GM12891 (cell line): ENCODE measurements around the gene DACH1.

ENCODE experiments used
- DNase-seq: peaks from one replicate; pipeline ENCODE4 v3.0.0; 2011; ENCODE audit warnings: low spot score; ENCODE audit not compliant: insufficient read length
- FAIRE-seq: peaks from 2 replicates; lab custom pipeline; 2011; peaks lifted over from hg19 to GRCh38; lab: Jason Lieb, UNC
- PAX5 ChIP-seq: IDR thresholded peaks from 2 replicates; pipeline ENCODE4 v1.6.1; 2011; ENCODE audit warnings: low read length, moderate library complexity, mild to moderate bottlenecking; ENCODE audit not compliant: insufficient read depth, severe bottlenecking
- POLR2A ChIP-seq: IDR thresholded peaks from 2 replicates; pipeline ENCODE4 v1.6.1; 2011; ENCODE audit warnings: low read depth, low read length, control low read depth
- POLR2AphosphoS5 ChIP-seq: IDR thresholded peaks from 2 replicates; pipeline ENCODE4 v1.6.1; 2011; ENCODE audit warnings: low read depth, low read length, control low read depth
- POU2F2 ChIP-seq: IDR thresholded peaks from 2 replicates; pipeline ENCODE4 v1.6.1; 2011; ENCODE audit warnings: low read depth, mild to moderate bottlenecking, control low read depth, low read length, moderate library complexity
- SPI1 ChIP-seq: IDR thresholded peaks from 2 replicates; pipeline ENCODE4 v1.6.1; 2011; ENCODE audit warnings: low read depth, low read length, control low read depth
- TAF1 ChIP-seq: IDR thresholded peaks from 2 replicates; pipeline ENCODE4 v1.6.1; 2011; ENCODE audit warnings: low read depth, low read length, control low read depth

The DACH1 gene

DNA sequence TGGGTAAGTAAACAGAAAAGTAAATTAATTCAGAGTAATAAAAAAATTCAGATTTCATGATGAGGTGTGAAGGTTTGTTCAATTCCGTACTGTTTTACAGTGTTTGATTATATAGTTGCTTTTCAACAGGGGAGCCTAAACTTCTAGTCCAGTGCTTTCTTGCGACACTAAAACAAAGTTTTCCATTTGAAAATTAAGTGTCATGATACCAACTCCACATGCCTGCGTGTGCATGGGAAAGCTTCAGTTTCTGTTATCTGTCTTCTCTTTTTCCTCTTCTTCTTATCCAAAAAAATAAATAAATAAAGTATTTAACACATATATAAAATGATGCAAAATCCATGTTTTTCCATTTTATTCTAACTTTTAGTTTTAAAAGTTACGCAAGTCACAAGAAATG lies 165.3 kb downstream of the DACH1 start:
- TF ChIP-seq POLR2AphosphoS5 (no peak), POU2F2 (no peak), SPI1 (no peak), TAF1 (no peak), POLR2A (no peak), PAX5 (no peak)
- no peak for DNase-seq

DNA sequence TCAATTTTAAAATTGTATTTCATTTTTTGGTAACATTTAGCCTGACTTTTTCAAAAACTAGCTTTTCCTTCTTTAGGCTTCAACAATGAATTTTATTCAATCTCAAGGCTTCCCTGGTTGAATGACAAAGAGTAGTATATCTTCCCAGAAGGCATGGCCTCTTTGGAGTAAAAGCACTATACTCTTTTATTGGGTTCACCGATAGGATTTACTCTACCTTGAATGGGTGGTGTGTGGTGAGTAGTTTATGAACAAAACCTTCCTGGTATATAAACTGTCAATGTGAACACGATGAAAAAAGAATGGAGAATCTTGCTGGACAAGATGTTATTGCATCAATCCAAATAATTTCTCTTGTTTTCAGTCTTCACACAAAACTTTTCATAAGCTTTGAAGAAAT lies 167.7 kb downstream of the DACH1 start:
- FAIRE-seq (no peak), DNase-seq (no peak)
- TF ChIP-seq SPI1 (no peak), POU2F2 (no peak), PAX5 (no peak), POLR2A (no peak), TAF1 (no peak), POLR2AphosphoS5 (no peak)

More for the DNA sequence above, 165.3 kb downstream of the DACH1 start:
- no peak for FAIRE-seq

DNA sequence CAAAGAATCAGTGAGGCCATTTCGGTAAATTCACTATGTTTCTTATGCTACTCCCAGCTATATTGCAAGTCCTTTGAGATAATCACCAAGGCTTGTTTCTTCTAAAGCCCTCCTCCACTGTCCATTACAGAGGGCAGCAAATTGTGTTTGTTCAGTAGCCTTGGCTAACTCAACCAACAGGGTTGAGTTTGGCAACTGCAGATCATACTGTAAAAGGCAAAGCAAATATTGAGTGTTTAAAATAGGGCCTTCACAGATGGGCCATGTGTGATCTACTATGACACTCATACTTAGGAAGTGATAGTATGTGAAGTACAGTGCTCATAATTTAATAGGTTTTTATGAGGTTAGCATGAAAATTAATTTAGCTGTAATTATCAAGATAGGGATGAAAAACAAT lies 171.3 kb downstream of the DACH1 start:
- no peak for TF ChIP-seq PAX5
- no peak for TF ChIP-seq POU2F2
- TF ChIP-seq SPI1: no peak
- TF ChIP-seq POLR2AphosphoS5: no peak
- TF ChIP-seq TAF1: no peak
- TF ChIP-seq POLR2A: no peak
- DNase-seq: no peak
- FAIRE-seq: no peak

DNA sequence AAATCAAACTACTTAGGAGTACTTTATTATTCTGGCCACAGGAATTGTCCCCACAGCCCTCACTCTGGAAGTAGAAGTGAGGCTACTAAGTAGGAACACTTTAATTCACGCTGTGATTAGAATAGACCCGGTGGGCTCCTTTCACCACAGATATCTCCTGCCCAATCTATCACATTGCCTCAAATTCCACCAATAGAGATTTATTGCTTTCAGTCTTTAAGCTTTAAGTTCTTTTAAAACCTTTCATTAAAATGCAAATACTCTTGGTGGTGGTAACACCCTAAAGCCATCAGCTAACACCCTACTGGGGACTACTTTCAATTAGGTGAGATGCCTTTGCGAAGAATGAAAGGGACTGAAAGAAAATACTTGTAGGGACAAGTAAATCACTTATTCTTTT lies 181.9 kb downstream of the DACH1 start:
- TF ChIP-seq SPI1 (no peak), POLR2AphosphoS5 (no peak), PAX5 (no peak), POU2F2 (no peak), TAF1 (no peak), POLR2A (no peak)
- FAIRE-seq: no peak
- DNase-seq: no peak

DNA sequence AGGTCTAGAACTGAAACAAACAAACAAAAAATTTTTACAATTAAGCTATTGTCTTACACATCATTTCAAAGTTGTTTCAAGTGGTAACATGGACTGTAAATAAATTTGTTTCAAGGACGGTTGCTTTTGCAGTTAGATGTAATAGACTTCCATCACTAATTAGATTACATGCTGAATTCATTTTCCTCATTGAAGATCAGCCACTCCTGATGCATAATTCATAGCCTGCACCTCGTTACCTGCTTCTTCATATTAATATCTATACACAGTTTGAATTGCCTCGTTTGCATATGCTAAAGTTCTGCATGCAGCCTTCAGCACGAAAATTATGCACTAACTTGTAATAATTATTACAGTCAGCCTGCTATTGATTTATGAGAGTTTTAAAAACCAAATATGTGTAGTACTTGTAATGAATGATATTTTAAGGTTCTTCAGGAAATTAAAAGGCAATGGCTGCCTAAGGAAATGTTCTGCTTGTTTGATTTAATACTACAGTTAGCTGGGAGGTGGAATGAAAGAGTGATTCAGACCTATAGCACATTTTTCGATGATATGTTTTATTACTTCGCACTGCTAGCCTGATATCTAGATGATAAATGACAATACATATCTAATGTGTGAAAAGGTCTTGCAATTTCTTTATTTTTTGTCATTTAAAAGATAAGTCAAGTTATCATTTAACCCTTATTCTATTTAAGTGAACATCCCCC lies 184.9 kb downstream of the DACH1 start:
- FAIRE-seq: no peak
- no peak for DNase-seq
- TF ChIP-seq TAF1 (no peak), SPI1 (no peak), POLR2A (no peak), POLR2AphosphoS5 (no peak), PAX5 (no peak)

DNA sequence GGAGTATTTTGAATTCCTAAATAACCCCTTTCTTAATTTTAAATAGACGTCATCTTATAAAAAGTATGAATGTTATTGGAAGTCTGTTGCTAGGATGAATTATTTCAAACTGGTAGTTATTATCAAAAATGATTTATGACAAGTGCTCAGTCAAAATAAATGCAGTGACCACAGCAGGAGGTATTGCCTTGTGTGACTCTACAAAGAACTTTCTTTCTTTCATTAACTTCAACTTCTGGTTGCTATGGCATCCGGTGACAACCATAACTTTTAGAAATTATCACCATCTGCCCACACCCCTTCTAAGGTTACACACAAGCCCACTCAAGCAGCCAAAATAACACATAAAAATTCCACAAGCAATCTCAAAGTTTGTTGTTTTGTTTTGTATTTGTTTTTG lies 189.9 kb downstream of the DACH1 start:
- FAIRE-seq (no peak), DNase-seq (no peak)
- TF ChIP-seq POLR2A (no peak), TAF1 (no peak), POLR2AphosphoS5 (no peak)

DNA sequence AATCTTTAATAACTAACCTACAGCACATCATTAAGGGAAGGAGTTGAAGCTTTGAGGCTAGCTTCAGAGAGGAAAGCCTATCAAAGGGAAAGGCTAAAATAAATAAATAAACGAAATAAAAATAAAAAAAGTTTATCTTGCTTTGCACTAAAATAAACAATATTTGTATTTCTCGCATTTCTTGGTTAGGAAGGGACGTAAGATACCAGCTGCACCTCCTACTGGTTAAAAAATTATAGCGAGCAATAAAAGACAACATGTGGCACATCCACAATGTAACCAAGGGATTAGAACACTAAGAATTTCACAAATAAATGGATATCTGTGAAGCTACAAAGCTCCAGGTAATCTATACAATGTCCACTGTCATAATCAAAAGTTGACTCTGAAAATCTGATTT lies 194.5 kb downstream of the DACH1 start:
- no peak for TF ChIP-seq PAX5
- no peak for TF ChIP-seq POLR2A
- TF ChIP-seq TAF1: no peak
- TF ChIP-seq POLR2AphosphoS5: no peak
- no peak for TF ChIP-seq POU2F2
- no peak for TF ChIP-seq SPI1
- DNase-seq (no peak), FAIRE-seq (no peak)

DNA sequence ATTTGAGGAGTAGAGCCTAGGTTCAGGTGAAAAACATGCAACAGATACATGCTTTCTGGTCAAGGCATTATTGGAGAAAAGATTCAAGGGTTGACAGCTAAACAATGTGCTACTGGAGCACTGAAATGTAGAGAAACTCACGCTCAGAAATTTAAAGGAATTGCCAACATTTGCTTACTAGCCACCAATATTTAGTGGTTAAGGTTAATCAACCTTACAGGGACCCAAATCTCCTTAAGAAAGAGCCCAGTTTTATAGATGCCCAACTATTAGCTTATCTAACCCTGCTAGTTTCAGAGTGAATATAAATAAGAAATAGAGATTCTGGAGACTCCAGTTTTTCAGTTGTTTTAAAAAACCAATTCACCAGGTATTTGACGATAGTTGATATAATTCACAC lies 203.6 kb downstream of the DACH1 start:
- DNase-seq (no peak), FAIRE-seq (no peak)
- TF ChIP-seq SPI1 (no peak), TAF1 (no peak), PAX5 (no peak), POU2F2 (no peak), POLR2A (no peak), POLR2AphosphoS5 (no peak)

DNA sequence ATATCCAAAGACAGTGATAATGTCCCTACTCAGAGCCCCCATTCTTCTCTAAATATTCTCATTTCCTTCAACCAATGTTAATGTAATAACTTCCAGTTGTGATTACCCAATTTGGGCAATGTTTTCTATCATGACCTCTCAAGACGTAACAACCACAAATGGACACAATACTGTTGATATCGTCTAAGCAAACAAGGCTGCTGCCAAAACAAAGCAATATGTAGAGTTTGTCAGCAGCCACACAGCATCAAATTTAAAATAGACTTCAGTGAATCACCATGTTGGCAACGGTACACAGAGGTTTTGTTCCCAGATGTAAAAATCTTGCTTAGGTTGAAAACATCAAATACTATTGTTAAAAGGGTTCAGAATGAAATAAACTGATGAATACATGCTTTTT lies 205.1 kb downstream of the DACH1 start:
- no peak for FAIRE-seq
- DNase-seq: no peak
- no peak for TF ChIP-seq PAX5
- TF ChIP-seq POLR2A: no peak
- no peak for TF ChIP-seq POU2F2
- TF ChIP-seq POLR2AphosphoS5: no peak
- no peak for TF ChIP-seq SPI1
- TF ChIP-seq TAF1: no peak

DNA sequence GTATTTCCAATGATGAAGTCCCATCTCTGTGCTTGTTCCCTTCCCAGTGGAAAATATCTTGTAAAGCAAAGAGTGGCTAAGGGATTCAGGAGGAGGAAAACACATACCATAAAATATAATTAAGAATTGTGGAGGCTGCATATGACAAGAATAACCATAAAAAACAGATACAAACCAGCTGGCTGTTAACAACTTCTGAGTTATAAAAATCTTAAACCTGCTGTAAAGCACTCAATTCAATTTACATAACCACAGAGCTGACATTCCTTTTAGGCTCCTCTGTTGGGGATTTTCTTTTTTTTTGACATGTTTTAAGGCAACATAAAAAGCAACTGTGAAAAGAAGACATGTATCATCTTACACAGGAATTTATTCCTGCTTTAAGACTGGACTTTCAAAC lies 207.6 kb downstream of the DACH1 start:
- FAIRE-seq: no peak
- no peak for DNase-seq

More for the DNA sequence above, 207.6 kb downstream of the DACH1 start:
- TF ChIP-seq POLR2AphosphoS5 (no peak), TAF1 (no peak), SPI1 (no peak), POU2F2 (no peak), POLR2A (no peak), PAX5 (no peak)
